CD4-positive, alpha-beta T cell treated with Interferon alpha-2 for 1 hour (primary cell): ENCODE results near the gene IFNAR1.
"Not testable (repeated sequence)": the region's sequence is repeated elsewhere in the genome, so short reads cannot be mapped to it uniquely, and the experiment has no call there.

ENCODE experiments used
- DNase-seq, 2 donors: peaks; one replicate each; pipeline ENCODE4 v3.0.0-alpha.2; 2020 to 2022

The IFNAR1 gene

GRCh38 chr21:33308586-33309490, 15.9 kb upstream of the IFNAR1 start:
- DNase-seq = peak; percentile 18 to 27

- DNase-seq = no peak
These were observed 15.0 kb upstream of the IFNAR1 start for GRCh38 chr21:33309778-33310177.

- no peak for DNase-seq
These were observed 12.6 kb upstream of the IFNAR1 start for GRCh38 chr21:33312121-33312520.

- no peak for DNase-seq
These were observed 11.6 kb upstream of the IFNAR1 start for GRCh38 chr21:33313183-33313582.

- DNase-seq = no peak
These were observed 11.2 kb upstream of the IFNAR1 start for GRCh38 chr21:33313611-33314010.

- DNase-seq = no peak
These were observed 10.7 kb upstream of the IFNAR1 start for GRCh38 chr21:33314111-33314510.

- no peak for DNase-seq
These were observed 8.6 kb upstream of the IFNAR1 start for GRCh38 chr21:33315946-33316710.

GRCh38 chr21:33317145-33317544, 7.6 kb upstream of the IFNAR1 start:
- DNase-seq = no peak

- DNase-seq = no peak
These were observed 6.8 kb upstream of the IFNAR1 start for GRCh38 chr21:33317786-33318486.

- peak in 1 of 2 donors; percentile 12 for DNase-seq
These were observed 3.8 kb upstream of the IFNAR1 start for GRCh38 chr21:33321005-33321404.

- not testable (repeated sequence) for DNase-seq
These were observed 1.2 kb upstream of the IFNAR1 start for GRCh38 chr21:33323610-33324009.

- peak; percentile 81 to 86 for DNase-seq
These were observed 675 bp downstream of the IFNAR1 start for GRCh38 chr21:33325222-33326067.

- DNase-seq = no peak
These were observed 2.6 kb downstream of the IFNAR1 start for GRCh38 chr21:33327326-33327725.

GRCh38 chr21:33327792-33328433, 3.1 kb downstream of the IFNAR1 start:
- DNase-seq = no peak

- DNase-seq = no peak
These were observed 6.0 kb downstream of the IFNAR1 start for GRCh38 chr21:33330726-33331125.

GRCh38 chr21:33332143-33332542, 7.4 kb downstream of the IFNAR1 start:
- peak; percentile 20 to 38 for DNase-seq

GRCh38 chr21:33334191-33334590, 9.4 kb downstream of the IFNAR1 start:
- no peak for DNase-seq

GRCh38 chr21:33334824-33335223, 10.1 kb downstream of the IFNAR1 start:
- DNase-seq = no peak

GRCh38 chr21:33339135-33339534, 14.4 kb downstream of the IFNAR1 start:
- DNase-seq = no peak

- DNase-seq = no peak
These were observed 15.1 kb downstream of the IFNAR1 start for GRCh38 chr21:33339918-33340317.

GRCh38 chr21:33345751-33346238, 21.0 kb downstream of the IFNAR1 start:
- DNase-seq = no peak

GRCh38 chr21:33348706-33349105, 23.9 kb downstream of the IFNAR1 start:
- DNase-seq = no peak
